ENCODE data around the gene TLR1.
"Not testable (repeated sequence)": the region's sequence is repeated elsewhere in the genome, so short reads cannot be mapped to it uniquely, and the experiment has no call there.

Gene TLR1

GRCh38 chr4:38805530-38806145, 1.0 kb upstream of the TLR1 start:
- no peak for DNase-seq (ENCODE audit: low read depth, low spot score)

GRCh38 chr4:38803833-38804653, 548 bp downstream of the TLR1 start:
- DNase-seq (ENCODE audit: low read depth, low spot score): no peak

GRCh38 chr4:38802561-38803355, 1.8 kb downstream of the TLR1 start:
- no peak for DNase-seq (ENCODE audit: low read depth, low spot score)

DNA sequence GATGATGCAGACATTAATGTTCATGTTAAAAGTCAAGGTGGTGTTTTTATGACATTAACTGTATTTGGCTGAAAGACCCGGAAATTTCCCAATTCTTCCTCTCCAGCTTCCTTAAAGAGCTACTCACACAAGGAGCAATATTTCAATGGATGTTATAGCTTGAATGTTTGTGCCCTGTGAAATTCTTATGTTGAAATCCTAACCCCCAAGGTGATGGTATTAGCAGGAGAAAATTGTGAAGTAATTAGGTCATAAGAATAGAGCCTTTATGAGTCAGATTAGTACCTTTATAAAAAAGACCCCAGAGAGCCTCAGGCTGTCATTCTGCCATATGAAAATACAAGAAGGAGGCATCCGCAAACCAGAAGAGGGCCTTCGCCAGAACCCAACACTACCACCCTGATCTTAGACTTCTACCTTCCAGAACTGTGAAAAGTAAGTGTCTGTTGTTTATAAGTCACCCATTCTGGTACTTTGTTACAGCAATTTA, 3.6 kb downstream of the TLR1 start:
- no peak for DNase-seq (ENCODE audit: low read depth, low spot score)

DNA sequence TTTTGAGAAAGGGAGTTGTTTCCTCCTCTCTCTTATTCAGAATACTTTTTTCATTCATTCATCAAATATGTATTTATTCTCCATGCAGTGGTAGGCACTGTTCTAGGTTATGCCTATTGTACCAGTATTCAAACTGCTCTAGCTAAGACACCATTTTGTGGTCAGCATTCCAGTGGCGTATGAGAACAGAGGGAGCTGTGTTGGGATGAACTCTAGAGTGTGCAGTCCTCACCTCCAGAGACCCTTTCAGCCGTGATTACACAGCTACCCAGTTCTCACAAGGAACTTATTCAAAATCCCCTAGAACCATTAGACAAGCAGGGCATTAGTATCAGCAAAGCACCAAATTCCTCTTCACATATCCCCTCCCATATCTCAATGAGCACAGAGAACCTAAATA, 4.2 kb downstream of the TLR1 start:
- DNase-seq (ENCODE audit: low read depth, low spot score): no peak

DNA sequence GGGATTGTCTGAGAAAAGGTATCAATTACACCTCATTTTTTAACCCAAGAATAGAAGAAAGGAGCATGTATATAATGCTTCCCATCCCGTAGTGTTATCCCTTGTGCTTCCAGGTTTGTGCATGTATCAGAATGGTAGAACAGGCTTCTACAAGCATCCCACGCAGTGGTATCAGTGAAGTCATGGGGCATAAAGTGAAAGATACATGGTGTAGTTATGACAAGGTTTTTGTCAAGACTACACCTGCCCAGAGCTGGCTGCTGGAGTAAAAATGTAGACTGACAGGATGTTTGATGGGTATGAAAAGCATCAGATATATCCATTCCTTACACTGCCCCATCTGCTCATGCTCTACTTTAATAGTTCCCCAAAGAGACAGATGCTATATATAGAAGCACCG, 9.5 kb downstream of the TLR1 start:
- no peak for DNase-seq (ENCODE audit: low read depth, low spot score)

DNA sequence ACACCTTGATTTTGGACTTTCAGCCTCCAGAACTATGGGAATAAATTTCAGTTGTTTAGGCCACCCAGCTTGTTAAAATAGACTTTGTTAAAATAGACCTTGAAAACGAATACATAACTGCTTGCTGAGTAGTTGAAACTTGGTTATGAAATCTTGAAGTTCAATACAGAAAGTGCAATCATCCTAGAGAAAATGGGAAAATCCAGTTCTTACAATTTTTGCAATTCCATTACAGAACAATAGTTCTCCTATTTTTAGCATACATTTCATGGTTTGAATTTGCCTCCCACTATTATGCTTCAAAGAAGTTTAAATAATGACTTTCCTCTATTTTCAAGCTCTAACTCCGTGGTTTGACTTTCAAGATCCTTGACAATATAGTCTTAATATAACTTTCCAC, 10.5 kb downstream of the TLR1 start:
- DNase-seq (ENCODE audit: low read depth, low spot score): no peak

DNA sequence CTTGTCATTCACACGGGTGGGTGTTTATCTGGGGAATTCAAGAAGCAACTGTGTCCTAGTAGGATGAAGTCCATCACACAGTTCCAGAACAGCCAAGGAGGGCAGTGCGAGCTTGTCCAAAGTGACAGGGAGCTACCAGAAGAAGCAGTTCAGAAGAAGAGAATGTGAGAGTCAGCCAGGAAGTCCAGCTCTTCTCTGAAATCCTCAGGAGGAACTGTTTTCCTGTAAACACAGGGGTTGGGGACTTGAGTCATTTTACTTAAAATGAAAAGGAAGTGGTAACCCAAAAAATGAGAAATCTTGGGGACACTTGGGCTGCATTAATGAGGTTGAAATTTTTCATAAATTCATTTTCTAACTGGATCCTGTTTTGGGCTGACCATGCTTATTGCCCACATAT, 13.6 kb downstream of the TLR1 start:
- DNase-seq (ENCODE audit: low read depth, low spot score): no peak

GRCh38 chr4:38788317-38788716, 16.3 kb downstream of the TLR1 start:
- DNase-seq (ENCODE audit: low read depth, low spot score): peak; percentile 22

DNA sequence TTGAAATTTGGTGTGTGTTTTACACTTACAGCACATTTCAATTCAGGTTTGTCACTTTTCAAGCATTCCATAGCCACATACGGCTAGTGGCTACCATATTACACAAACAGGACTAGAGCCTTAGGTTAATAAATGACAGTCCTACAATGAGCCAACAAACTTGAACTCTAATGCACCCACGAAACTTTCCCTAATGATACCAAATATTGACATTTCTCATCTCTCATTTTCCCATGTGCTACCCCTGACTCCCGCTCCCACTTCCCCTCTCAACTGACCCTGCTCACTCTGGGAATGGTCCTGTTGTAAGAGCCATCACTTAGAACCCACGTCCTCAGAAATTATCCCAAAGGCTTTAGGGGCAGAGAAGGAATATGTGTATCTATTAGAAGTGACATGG, 16.9 kb downstream of the TLR1 start:
- DNase-seq (ENCODE audit: low read depth, low spot score): no peak

DNA sequence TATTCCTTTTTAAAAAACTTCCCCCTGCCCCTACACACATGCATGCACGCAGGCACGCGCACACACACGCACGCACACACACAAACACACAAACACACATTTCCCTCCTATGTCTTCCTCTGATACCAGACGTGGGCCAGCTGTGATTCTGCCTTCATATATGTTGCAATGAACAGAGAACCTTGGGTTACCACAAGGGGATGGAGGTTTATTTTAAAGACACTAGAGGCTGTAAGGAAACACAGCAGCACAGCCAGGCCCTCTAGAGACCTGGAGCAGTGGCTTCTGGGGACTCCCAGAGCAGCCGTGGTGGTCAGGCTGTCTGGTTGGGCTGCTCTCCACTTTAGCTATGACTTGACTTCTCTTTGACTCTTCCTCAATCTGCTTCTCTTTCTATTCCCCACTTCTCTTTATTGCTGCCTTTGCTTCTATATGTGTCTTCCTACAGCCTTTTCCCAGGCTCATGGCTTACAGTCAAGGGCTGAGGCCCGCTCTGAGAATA, 18.6 kb downstream of the TLR1 start:
- DNase-seq (ENCODE audit: low read depth, low spot score): no peak

DNA sequence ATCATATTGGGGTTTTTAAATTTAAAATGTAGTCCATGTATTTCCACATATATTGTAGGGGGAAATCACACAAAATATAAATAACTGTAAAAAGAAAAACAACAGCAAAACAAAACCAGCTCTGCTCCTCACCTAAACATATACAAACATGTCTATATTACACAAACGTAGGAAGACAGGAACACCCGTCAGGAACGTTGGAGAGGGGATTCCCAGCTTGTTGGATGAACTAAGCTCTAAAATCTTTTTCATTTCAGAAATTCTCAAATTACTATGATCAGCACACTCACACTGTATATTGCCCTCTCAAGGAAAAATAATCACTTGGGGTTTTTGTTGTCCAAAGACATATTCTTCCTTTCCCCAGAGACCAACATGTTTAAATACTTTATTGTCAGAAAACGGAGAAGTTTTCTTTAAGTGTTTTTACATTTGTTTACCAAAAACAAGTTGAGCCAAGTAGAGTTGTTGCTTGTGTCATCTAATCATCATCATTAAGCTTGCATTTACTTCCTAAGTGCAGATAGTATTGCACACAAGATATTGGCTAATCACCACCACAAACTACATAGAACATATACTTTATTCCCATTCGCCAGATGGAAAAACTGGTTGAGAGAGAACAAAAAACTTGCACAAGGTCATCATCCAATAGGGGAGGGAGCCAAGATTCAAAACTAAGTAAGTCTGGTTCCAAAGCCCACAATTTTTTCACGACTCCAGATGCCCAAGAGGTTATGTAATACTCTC, 19.4 kb downstream of the TLR1 start:
- no peak for DNase-seq (ENCODE audit: low read depth, low spot score)

- no peak for DNase-seq (ENCODE audit: low read depth, low spot score)
These were observed 20.4 kb downstream of the TLR1 start for GRCh38 chr4:38784141-38784540.

DNA sequence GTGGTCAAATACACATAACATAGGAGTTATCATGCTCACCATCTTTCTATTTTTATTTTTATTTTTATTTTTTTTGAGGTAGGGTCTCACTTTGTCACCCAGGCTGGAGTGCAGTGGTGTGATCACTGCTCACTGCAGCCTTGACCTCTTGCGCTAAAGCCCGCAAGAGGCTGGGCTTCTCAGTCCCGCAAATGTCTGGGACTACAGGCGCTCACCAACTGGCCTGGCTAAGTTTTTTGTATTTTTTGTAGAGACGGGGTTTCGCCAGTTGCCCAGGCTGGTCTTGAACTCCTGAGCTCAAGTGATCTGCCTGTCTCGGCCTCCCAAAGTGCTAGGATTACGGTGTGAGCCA, 21.5 kb downstream of the TLR1 start:
- no peak for DNase-seq (ENCODE audit: low read depth, low spot score)

GRCh38 chr4:38782452-38783108, 22.0 kb downstream of the TLR1 start, which contains the start of gene TLR10:
Gene TLR10 (minus strand): TSS chr4:38782990. CDS start chr4:38775590, 7,400 bp downstream.
- peak; percentile 65 for DNase-seq (ENCODE audit: low read depth, low spot score)

- DNase-seq (ENCODE audit: low read depth, low spot score): no peak
These were observed 22.7 kb downstream of the TLR1 start for GRCh38 chr4:38781854-38782261.

DNA sequence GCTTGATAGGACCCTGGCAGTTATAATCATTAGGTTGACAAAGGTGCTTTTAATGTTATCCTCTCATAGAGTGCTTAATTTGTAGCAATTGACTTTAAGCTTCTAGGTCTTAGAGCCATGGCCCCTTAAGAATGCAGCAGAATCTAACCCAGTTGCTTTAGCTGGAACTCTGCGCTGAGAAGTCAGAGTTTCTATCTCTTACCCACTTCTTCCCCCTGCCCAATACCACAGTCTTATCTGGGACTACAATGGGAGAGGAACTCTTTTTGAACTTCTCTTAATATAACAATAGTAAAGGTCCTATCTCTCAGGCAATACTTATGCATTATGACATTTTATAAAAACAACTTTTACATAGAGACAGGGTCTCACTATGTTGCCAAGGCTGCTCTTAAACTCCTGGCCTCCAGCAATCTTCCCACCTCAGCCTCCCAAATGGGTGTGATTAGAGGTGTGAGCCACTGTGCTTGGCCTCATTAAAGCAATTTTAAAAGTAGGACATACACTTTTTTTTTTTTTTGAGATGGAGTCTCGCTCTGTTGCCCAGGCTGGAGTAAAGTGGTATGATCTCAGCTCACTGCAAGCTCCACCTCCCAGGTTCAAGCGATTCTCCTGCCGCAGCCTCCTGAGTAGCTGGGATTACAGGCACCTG, 23.6 kb downstream of the TLR1 start:
- DNase-seq (ENCODE audit: low read depth, low spot score): no peak

- DNase-seq (ENCODE audit: low read depth, low spot score): no peak
These were observed 24.8 kb downstream of the TLR1 start for GRCh38 chr4:38779790-38780189.

GRCh38 chr4:38777925-38778324, 26.7 kb downstream of the TLR1 start:
- DNase-seq (ENCODE audit: low read depth, low spot score): not testable (repeated sequence)

GRCh38 chr4:38775326-38775725, 29.3 kb downstream of the TLR1 start:
- no peak for DNase-seq (ENCODE audit: low read depth, low spot score)
